Activated B cell treated with CpG ODN at 0.5 μM for 24 hours (primary cell): Measurements from ENCODE around the gene TPH2. TPM values are rescaled to one million over a fixed set of nuclear protein-coding genes. Genes with fewer than 3 reads are reported as not detected.

Experiments used
- ATAC-seq: fragments of 200-7000 bp; cut with Tn5 transposase; one replicate; pipeline ENCODE4 v1.10.0; 2021; ENCODE audit warnings: low read depth, mild to moderate bottlenecking, moderate library complexity
- CTCF ChIA-PET: fragments of 350-600 bp; sonication (Branson Sonifier 250); formaldehyde crosslinking; loops from one replicate; lab custom pipeline; 2021; ENCODE audit warnings: antibody characterized with exemption; lab: Charles Lee
- POLR2A ChIA-PET: fragments of 350-600 bp; sonication (Branson Sonifier 250); formaldehyde crosslinking; loops from one replicate; lab custom pipeline; 2021; ENCODE audit warnings: antibody characterized with exemption; lab: Charles Lee
- DNase-seq: peaks from one replicate; pipeline ENCODE4 v3.0.0; 2022
- H3K27ac Mint-ChIP-seq: one replicate; pipeline ENCODE4 v1.8.0; 2020; ENCODE audit warnings: mixed read lengths
- H3K27me3 Mint-ChIP-seq: one replicate; pipeline ENCODE4 v1.8.0; 2021; ENCODE audit warnings: mixed read lengths
- H3K36me3 Mint-ChIP-seq: one replicate; pipeline ENCODE4 v1.8.0; 2021; ENCODE audit warnings: low read depth, mixed read lengths
- H3K4me1 Mint-ChIP-seq: one replicate; pipeline ENCODE4 v1.8.0; 2021; ENCODE audit warnings: mixed read lengths
- H3K4me3 Mint-ChIP-seq: one replicate; pipeline ENCODE4 v1.8.0; 2020; ENCODE audit warnings: mild to moderate bottlenecking, mixed read lengths
- H3K9me3 Mint-ChIP-seq: one replicate; pipeline ENCODE4 v1.8.0; 2020; ENCODE audit warnings: mixed read lengths
- intact Hi-C: fragments of 100-400 bp; cut with micrococcal nuclease; formaldehyde crosslinking; loops from one replicate; pipeline ENCODE4 v1.15.1; 2024
- total RNA-seq: library from RNA; stranded (reverse); gene quantifications from 2 replicates; pipeline ENCODE4 v1.2.3, GENCODE V29; 2022
- TF ChIP-seq, protein P1 (sequence below): fragments of 200-600 bp; IDR thresholded peaks from one replicate; pipeline ENCODE4 v1.8.0; 2022; ENCODE audit warnings: antibody characterized with exemption, mild to moderate bottlenecking

Gene TPH2
- total RNA-seq, 1 donor from 2014 or later, result not detected

DNA sequence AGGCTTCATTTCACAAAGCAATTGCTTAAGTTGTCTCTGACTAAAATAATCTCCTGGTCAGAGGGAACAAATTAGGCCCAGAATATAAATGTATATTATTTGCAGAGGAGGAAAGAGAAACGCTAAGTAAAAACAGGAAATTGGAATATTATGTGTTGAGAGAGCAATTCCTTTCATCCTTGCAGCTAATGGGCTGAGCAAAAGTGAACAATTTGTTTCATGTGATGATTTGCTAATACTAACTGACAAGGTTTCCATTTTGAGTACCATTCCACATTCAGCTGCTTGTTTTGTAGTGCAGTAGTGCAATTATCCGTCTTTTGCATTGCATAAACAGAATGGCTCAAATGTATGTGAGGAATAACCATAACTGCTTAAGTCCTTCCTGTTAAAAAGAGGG, 103.2 kb downstream of the TPH2 start:
- intact Hi-C loops, result no loop called here
- Mint-ChIP-seq H3K9me3 (peaks cover 5% of the 10 kb centered on the region), H3K36me3 (no peaks in the 10 kb centered on the region), H3K27ac (no peak overlapping the region), H3K4me3 (no peak overlapping the region), H3K27me3 (no peaks in the 10 kb centered on the region), H3K4me1 (no peaks in the 10 kb centered on the region)
- ATAC-seq (no peak), DNase-seq (no peak)
- TF ChIP-seq, protein P1, sequence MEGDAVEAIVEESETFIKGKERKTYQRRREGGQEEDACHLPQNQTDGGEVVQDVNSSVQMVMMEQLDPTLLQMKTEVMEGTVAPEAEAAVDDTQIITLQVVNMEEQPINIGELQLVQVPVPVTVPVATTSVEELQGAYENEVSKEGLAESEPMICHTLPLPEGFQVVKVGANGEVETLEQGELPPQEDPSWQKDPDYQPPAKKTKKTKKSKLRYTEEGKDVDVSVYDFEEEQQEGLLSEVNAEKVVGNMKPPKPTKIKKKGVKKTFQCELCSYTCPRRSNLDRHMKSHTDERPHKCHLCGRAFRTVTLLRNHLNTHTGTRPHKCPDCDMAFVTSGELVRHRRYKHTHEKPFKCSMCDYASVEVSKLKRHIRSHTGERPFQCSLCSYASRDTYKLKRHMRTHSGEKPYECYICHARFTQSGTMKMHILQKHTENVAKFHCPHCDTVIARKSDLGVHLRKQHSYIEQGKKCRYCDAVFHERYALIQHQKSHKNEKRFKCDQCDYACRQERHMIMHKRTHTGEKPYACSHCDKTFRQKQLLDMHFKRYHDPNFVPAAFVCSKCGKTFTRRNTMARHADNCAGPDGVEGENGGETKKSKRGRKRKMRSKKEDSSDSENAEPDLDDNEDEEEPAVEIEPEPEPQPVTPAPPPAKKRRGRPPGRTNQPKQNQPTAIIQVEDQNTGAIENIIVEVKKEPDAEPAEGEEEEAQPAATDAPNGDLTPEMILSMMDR, result no peak
- ChIA-PET POLR2A (no interaction called here), CTCF (no interaction called here)

DNA sequence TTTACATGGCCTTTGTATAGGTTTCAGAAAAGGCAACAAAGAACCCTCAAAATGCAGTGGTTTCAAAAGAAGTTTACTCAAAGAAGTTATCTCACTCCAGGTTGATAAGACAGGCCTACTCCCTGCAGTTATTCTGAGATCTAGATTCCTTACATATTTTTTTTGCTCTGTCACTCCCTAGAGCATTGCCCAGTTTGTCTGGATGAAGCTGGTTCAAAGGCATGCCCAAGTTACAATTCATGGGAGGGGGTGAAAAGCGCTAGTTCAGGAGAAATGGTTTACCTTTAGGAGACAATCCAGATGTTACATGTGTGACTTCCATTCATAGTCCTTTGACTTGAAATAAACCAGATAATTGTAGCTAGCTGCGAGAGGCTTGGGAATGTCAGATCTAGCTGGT, 115.0 kb downstream of the TPH2 start:
- H3K4me3 Mint-ChIP-seq, result no peak overlapping the region
- intact Hi-C loops, result no loop called here
- ChIA-PET POLR2A (no interaction called here), CTCF (no interaction called here)
- no peaks in the 10 kb centered on the region for H3K36me3 Mint-ChIP-seq
- H3K9me3 Mint-ChIP-seq, result no peaks in the 10 kb centered on the region
- ATAC-seq, result no peak
- no peak overlapping the region for H3K27ac Mint-ChIP-seq
- H3K27me3 Mint-ChIP-seq, result no peaks in the 10 kb centered on the region
- TF ChIP-seq, protein P1, result no peak
- H3K4me1 Mint-ChIP-seq, result no peaks in the 10 kb centered on the region
- no peak for DNase-seq

DNA sequence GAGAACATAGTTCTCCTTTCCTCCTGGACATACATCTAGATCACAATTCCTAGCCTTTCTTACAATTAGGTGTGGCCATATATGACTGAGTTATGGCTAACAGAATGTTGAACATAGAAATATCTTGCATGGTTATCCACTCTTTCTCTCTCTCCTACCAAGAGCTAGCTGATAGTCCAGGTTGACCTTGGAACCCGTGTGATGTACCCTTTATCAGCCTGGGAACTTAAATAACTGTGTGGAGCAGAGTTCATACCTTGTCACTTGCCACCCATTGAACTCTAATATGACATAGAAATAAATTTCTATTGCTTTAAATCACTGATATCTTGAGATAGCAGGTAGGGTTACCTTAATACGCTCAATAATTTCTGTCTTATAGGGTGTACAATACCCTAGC, 115.9 kb downstream of the TPH2 start:
- CTCF ChIA-PET, result no interaction called here
- Mint-ChIP-seq H3K27me3 (no peaks in the 10 kb centered on the region), H3K9me3 (no peaks in the 10 kb centered on the region), H3K4me3 (no peak overlapping the region), H3K36me3 (no peaks in the 10 kb centered on the region), H3K27ac (no peak overlapping the region), H3K4me1 (no peaks in the 10 kb centered on the region)
- ATAC-seq (no peak), DNase-seq (no peak)
- TF ChIP-seq, protein P1, result no peak
- POLR2A ChIA-PET, result no interaction called here
- intact Hi-C loops, result no loop called here

DNA sequence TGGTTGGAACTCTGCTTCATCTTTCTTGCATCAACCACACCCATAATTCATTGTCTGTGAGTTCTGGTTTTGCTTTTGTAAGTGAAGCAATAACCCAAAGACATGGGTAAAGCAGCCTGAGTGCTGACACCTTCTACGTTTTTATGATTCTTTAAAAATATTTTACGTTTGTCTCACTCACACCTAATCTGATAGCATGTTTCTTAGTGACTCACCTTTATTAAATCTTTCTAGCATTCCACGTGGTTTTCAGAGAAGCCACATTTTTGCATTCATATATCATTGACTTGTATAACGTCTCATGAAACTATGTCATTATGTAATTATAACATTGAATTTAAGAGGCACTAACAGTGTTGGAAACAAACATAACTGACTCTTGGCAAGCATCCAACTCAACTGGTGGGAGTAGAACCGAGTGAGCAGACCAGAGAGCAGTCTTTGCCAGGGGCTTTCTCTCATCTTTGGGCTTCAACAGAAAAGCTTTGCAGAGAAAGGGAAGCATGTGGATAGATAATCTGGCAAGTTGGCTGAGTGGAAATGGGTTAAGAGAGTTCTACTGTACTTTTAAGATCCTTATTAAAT, 118.8 kb downstream of the TPH2 start:
- Mint-ChIP-seq H3K36me3 (no peaks in the 10 kb centered on the region), H3K9me3 (no peaks in the 10 kb centered on the region), H3K4me3 (no peak overlapping the region), H3K4me1 (no peaks in the 10 kb centered on the region), H3K27ac (no peak overlapping the region), H3K27me3 (no peaks in the 10 kb centered on the region)
- TF ChIP-seq, protein P1, result no peak
- POLR2A ChIA-PET, result no interaction called here
- CTCF ChIA-PET, result no interaction called here
- DNase-seq, result no peak
- no peak for ATAC-seq
- intact Hi-C loops, result no loop called here

DNA sequence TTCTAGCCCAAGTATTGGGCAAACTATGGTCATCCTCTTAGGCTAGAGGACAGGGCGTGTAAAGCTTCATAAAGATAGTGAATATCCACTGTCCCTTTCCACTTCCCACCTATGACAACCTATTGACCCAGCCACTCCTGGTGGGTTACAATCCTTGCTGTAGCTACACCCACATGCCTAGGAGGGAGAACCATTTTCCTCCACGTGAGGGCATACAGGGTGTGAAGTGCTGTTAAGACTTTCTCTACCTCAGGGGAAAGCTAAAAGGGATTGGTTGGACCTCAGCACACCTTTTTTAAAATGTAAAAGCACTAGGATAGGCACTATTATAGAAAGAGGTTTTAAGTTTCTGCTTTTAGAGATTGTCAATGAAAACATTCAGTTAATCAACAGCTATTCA, 124.4 kb downstream of the TPH2 start:
- H3K27ac Mint-ChIP-seq, result no peak overlapping the region
- no peak overlapping the region for H3K4me3 Mint-ChIP-seq
- no peaks in the 10 kb centered on the region for H3K36me3 Mint-ChIP-seq
- TF ChIP-seq, protein P1, result no peak
- ATAC-seq (no peak), DNase-seq (no peak)
- intact Hi-C loops, result no loop called here
- no peaks in the 10 kb centered on the region for H3K9me3 Mint-ChIP-seq
- CTCF ChIA-PET, result no interaction called here
- no peaks in the 10 kb centered on the region for H3K27me3 Mint-ChIP-seq
- POLR2A ChIA-PET, result no interaction called here
- H3K4me1 Mint-ChIP-seq, result no peaks in the 10 kb centered on the region
